Stimulated activated CD8-positive, alpha-beta memory T cell treated with anti-CD3 and anti-CD28 coated beads, Interleukin-12 subunit alpha, Interleukin-12 subunit beta, amount 100 ng/mL, for 24 hours (primary cell): ENCODE measurements around the gene SVIP.

Experiments used
- DNase-seq: peaks from one replicate; pipeline ENCODE4 v3.0.0-alpha.2; 2020; ENCODE audit errors: extremely low read depth

Gene SVIP

GRCh38 chr11:22792497-22792896 is 37.1 kb downstream of the SVIP start:
- DNase-seq, result no peak

- no peak for DNase-seq
These were observed 41.9 kb downstream of the SVIP start for GRCh38 chr11:22787551-22788162.

DNA sequence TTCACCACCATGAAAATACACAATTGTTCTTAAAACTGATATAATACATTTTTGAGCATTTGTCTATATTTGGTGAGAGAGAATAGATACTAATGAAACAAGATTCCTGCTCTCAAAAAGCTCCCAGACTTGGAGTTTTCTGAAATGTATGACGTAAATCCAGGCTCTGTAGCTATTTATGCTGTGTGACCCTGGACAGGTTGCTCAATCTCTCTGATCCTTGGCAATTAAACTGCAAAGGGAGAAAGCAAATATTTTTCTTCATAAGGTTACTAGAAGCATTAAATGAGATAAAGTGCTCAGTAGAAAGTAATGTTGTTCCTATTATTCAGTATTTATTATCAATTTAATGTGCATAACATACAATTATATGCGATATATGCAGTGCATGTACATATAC is 42.5 kb downstream of the SVIP start:
- DNase-seq, result no peak

DNA sequence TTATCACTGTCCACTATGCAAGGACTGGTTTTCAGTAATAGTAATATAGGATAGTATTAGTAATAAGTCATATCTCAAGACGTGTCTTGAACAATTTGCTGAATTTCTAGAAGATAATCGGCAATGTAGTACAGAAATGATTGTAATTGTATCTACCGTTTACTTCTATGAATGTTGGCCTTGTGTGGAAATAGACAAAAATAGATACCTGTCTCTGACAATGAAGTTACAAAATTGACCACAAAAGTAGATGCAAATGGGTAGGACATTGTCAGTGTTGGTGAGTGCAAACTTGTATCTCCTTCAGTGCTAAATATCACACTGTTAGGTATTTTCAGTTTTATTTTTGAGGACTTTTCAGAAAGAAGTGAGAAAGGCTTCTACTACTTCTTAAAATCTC is 43.1 kb downstream of the SVIP start:
- no peak for DNase-seq

GRCh38 chr11:22785251-22785650 is 44.4 kb downstream of the SVIP start:
- DNase-seq, result no peak

- DNase-seq, result no peak
These were observed 48.5 kb downstream of the SVIP start for GRCh38 chr11:22780952-22781593.

DNA sequence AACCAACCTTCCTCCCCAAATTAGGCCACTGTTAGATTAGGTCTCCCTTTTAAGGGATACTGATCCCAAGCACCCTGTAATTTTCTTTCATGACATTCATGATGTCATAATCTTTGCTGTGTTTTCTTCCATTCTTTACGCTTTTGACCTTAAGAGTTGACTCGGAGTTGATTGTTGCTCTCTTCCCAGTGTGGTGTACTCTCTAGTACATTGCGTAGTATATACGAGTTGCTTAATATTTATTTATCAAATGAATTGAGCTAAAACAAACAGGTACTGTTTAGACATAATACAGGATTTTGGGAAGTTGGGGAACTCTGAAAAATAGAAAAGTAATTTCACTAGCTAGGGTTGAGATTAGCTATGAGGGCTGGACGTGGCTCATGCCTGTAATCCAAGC is 49.8 kb downstream of the SVIP start:
- no peak for DNase-seq

GRCh38 chr11:22778642-22779041 is 51.0 kb downstream of the SVIP start:
- no peak for DNase-seq

DNA sequence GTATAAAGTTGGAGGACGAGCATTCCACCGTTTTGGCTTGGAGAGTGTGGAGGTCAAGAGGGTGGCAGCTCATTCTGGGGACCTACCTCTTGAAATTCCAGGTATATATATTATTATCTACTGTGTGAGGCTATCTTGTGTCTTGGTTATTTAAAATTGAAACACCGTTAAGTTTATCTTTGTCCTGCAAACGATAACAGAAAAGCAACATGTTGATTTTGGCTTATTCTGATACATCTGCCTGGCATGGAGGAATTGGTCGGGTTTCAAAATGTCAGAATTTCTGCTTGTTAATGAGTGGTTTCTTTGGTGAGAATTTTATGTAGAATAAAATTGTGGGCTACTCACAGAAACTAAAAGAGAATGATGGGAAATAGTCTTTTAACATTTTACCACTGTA is 54.4 kb downstream of the SVIP start:
- DNase-seq, result no peak

- no peak for DNase-seq
These were observed 54.9 kb downstream of the SVIP start for GRCh38 chr11:22774716-22775115.

DNA sequence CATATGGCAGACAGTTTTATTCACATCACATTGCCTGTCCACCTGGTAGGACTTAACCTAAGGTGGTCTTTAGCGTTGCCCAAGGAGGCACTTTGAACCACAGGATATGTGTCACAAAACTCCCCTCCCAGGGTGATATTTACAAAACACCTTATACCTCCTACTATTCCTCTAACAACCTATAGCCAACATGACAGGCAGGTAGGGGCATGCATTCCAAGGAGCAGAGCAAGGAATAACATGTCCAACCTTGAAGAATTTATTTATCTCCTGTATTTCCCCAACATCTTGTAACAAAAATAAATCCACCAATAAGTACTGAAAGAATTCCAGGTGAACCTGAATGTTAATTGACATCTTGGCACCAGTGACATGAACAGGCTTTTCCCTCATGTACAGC is 60.5 kb downstream of the SVIP start:
- DNase-seq, result no peak
